LNCAP (cell line): ENCODE data around the gene LAMA3.

Source experiments
- CTCF ChIP-seq: fragments of 450-650 bp; IDR thresholded peaks from 2 replicates; pipeline ENCODE4 v1.5.1; 2017; ENCODE audit warnings: mild to moderate bottlenecking

The LAMA3 gene

GRCh38 chr18:23963443-23964165 lies 274.4 kb downstream of the LAMA3 start:
- TF ChIP-seq CTCF, result no peak

DNA sequence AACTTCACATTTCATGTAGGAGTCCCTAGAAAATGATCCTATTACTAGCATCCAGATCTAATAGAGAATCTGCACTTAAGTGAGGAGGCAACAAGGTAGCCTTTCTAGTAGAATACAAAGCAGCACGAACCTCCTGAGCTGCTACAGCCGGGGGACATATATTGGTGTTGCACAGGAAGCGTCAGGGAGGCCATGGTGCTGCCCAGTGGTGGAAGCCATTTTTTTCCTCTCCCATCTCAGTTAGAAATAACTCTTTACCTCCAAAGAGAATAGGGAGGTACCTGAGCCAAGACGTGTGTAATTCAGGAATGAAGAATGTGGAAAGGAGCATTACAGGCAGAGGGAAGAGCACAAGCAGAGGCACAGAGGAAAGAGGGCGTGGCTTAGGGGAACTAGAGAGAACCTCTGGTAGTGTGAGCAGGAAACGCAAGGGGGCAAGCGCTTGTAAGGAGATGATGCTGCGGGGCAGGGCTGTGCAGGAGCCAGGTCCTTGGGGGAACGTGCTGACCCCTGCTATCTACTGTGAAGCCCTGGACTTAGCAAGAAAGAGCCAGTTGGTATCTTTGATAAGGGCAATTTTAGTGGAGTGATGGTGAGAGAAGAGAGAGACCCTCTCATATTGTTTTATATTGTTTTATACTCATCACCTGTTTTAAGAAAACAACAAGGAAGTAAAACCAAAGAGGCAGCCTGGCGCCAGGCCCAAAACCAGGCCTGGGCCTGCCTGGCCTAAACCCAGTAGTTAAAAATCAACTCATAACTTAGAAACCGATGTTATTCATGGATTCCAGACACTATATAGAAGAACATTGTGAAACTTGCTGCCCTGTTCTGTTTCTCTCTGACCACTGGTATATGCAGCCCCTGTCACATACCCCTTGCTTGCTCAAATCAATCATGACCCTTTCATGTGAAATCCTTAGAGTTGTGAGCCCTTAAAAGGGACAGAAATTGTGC lies 275.3 kb downstream of the LAMA3 start:
- no peak for TF ChIP-seq CTCF

- no peak for TF ChIP-seq CTCF
Measured at GRCh38 chr18:23966909-23967308, 277.7 kb downstream of the LAMA3 start.

DNA sequence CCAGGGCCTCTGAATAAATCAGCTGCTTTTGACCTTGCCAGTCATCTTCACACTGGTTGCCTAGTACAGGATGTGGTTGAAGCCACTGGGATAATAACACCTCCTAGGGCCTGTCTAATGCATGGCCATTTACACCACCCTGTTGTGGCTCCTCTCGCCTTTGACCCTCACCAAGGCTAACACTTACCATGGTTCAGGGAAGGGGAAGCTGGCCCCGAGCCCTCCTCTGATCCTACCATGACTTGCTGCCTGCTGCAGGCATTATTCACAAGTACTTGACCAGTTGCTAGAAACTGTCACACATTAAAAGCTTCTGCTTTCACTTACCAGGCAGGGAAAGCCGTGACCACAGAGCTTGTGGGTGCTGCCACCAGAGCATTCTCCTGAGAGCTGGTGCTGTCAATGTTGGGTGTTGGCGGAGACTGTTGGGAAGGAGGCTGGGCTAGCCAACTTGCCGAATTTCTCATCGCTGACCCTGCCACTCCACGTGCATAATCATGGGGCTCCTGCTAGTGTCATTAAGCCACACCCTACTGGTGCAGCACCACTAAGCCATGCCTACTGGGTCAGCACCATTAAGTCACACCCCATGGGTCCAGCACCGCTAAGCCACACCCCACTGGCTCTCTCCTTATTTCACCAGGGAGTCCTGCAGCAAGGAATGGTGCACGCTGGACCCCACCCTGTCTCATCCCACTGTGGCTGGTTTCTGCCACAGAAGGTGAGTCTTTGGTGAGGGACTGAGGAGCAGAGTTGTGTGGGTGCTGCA lies 278.3 kb downstream of the LAMA3 start:
- no peak for TF ChIP-seq CTCF

GRCh38 chr18:23968638-23969604 lies 279.7 kb downstream of the LAMA3 start:
- TF ChIP-seq CTCF, result no peak

DNA sequence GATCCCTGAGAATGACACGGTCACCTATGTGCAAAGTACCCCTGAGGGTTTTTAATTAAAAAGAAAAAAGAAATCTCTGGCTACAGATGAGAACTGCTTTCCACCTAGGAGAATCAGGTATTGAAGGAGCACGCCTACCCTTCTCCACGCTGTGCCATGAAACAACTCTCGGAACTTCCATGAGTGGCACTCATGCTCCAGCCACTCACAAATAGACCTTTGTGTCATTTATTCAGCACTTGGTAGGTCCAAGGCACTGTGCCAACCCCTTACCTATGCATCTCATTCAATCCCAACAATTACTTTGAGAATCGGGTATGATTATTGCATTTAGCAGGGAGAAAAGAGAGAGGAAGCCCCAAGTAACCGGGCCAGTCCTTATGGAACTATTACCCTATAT lies 280.4 kb downstream of the LAMA3 start:
- TF ChIP-seq CTCF, result no peak
